CD4-positive, alpha-beta memory T cell (primary cell): ENCODE data around the gene PTPN7. TPM values are rescaled to one million over a fixed set of nuclear protein-coding genes. Genes with fewer than 3 reads are reported as not detected.
"Not testable (repeated sequence)": the region's sequence is repeated elsewhere in the genome, so short reads cannot be mapped to it uniquely, and the experiment has no call there.

Source experiments
- CTCF ChIA-PET: fragments of 350-600 bp; sonication (Branson Sonifier 250); formaldehyde crosslinking; loops from one replicate; lab custom pipeline; 2021; ENCODE audit warnings: inconsistent platforms; ENCODE audit not compliant: partially characterized antibody; lab: Charles Lee
- POLR2A ChIA-PET: fragments of 350-600 bp; sonication (Branson Sonifier 250); formaldehyde crosslinking; loops from one replicate; lab custom pipeline; 2021; ENCODE audit not compliant: partially characterized antibody; lab: Charles Lee
- DNase-seq, 5 donors: peaks; one replicate each; pipeline versions ENCODE4 v3.0.0 to v3.0.0-alpha.2; 2020 to 2022; ENCODE audit warnings: mixed read lengths in 1 of 5
- H3K27ac ChIP-seq: one replicate; pipeline ENCODE4 v1.7.0; 2013; ENCODE audit warnings: low read depth, low read length
- H3K27me3 ChIP-seq: 2 replicates; pipeline ENCODE4 v1.7.0; 2013; ENCODE audit warnings: mild to moderate bottlenecking, low read length, moderate library complexity; ENCODE audit not compliant: insufficient read depth
- H3K36me3 ChIP-seq: 2 replicates; pipeline ENCODE4 v1.7.0; 2013; ENCODE audit warnings: mild to moderate bottlenecking, low read length, moderate library complexity; ENCODE audit not compliant: insufficient read depth
- H3K4me1 ChIP-seq: 2 replicates; pipeline ENCODE4 v1.7.0; 2013; ENCODE audit warnings: mild to moderate bottlenecking, low read length, moderate library complexity; ENCODE audit not compliant: insufficient read depth
- H3K4me3 ChIP-seq, 2 donors: one replicate each; pipeline ENCODE4 v1.7.0; 2013; ENCODE audit warnings: low read length in 2 of 2, mild to moderate bottlenecking in 1 of 2
- H3K9me3 ChIP-seq, 2 donors: one replicate each; pipeline ENCODE4 v1.7.0; 2013; ENCODE audit warnings: low read length in 2 of 2, control low read depth in 1 of 2; ENCODE audit not compliant: control insufficient read depth in 1 of 2
- H3K27ac Mint-ChIP-seq, 7 donors: one replicate each; pipeline ENCODE4 v1.8.0; 2020 to 2021; ENCODE audit warnings: mixed read lengths in 7 of 7, mild to moderate bottlenecking in 6 of 7, inconsistent platforms in 3 of 7, moderate library complexity in 3 of 7
- H3K27me3 Mint-ChIP-seq, 2 donors: one replicate each; pipeline ENCODE4 v1.8.0; 2020 to 2021; ENCODE audit warnings: mixed read lengths in 2 of 2
- H3K36me3 Mint-ChIP-seq, 2 donors: one replicate each; pipeline ENCODE4 v1.8.0; 2020 to 2021; ENCODE audit warnings: mixed read lengths in 2 of 2, inconsistent platforms in 1 of 2, mild to moderate bottlenecking in 1 of 2
- H3K4me1 Mint-ChIP-seq, 4 donors: one replicate each; pipeline ENCODE4 v1.8.0; 2020 to 2021; ENCODE audit warnings: mixed read lengths in 4 of 4, mild to moderate bottlenecking in 1 of 4
- H3K4me3 Mint-ChIP-seq, 8 donors: one replicate each; pipeline ENCODE4 v1.8.0; 2020 to 2021; ENCODE audit warnings: mixed read lengths in 8 of 8, mild to moderate bottlenecking in 7 of 8, moderate library complexity in 6 of 8, inconsistent platforms in 3 of 8
- H3K9me3 Mint-ChIP-seq, 8 donors: one replicate each; pipeline ENCODE4 v1.8.0; 2020 to 2021; ENCODE audit warnings: mixed read lengths in 8 of 8, mild to moderate bottlenecking in 5 of 8, inconsistent platforms in 3 of 8, moderate library complexity in 1 of 8
- intact Hi-C: fragments of 100-400 bp; cut with micrococcal nuclease; formaldehyde crosslinking; loops from one replicate; pipeline ENCODE4 v1.15.1; 2023
- polyA plus RNA-seq, 2 donors: library from polyadenylated mRNA; unstranded; fragments of 300-500 nt; fragmentation: Illumina TruSeq; gene quantifications; one replicate each; pipeline ENCODE4 v1.2.3, GENCODE V29; 2021
- total RNA-seq, 2 experiments: library from RNA; stranded (reverse); gene quantifications; one replicate each; pipeline ENCODE4 v1.2.3, GENCODE V29; 2021

PTPN7 gene
- total and polyA plus RNA-seq, 4 experiments from 2014 or later: 50.5 to 84.1 (median 68.0) TPM

- H3K4me1 Mint-ChIP-seq: peaks cover 23 to 53% (median 33%) of the 10 kb centered on the region in 4 donors
- H3K27me3 ChIP-seq: no peaks in the 10 kb centered on the region
- peak in 2 of 5 donors; percentile 25 to 51 for DNase-seq
- no peaks in the 10 kb centered on the region for H3K9me3 ChIP-seq
- H3K4me3 ChIP-seq: peak overlapping the region; percentile 27 to 94
- H3K36me3 Mint-ChIP-seq: peaks cover 8 to 38% of the 10 kb centered on the region in 2 donors
- CTCF ChIA-PET: interaction anchor here (1.0 to 3.9 kb wide), 7 partner anchors 10 to 45 kb away, joined by 3 to 15 read pairs (median 6); partner anchors contain the start of gene PTPN7
- H3K36me3 ChIP-seq: peaks cover 23% of the 10 kb centered on the region
- peak overlapping the region; percentile 87 to 93 (median 91) for H3K4me3 Mint-ChIP-seq
- H3K4me1 ChIP-seq: peaks cover 41% of the 10 kb centered on the region
- peaks cover 0 to 1% (median 0%) of the 10 kb centered on the region in 8 donors for H3K9me3 Mint-ChIP-seq
- H3K27me3 Mint-ChIP-seq: no peaks in the 10 kb centered on the region
- peak overlapping the region; percentile 86 to 96 (median 93) for H3K27ac Mint-ChIP-seq
- H3K27ac ChIP-seq: peak overlapping the region; percentile 80
- intact Hi-C loops: no loop called here
- POLR2A ChIA-PET: interaction anchor here (0.6 to 9.2 kb wide), 3 partner anchors 14 to 161 kb away, joined by 3 to 164 read pairs (median 10); partner anchors contain the start of gene PTPN7
Observed at GRCh38 chr1:202145068-202145743, 15.2 kb downstream of the PTPN7 start.

GRCh38 chr1:202144402-202145067 is 15.9 kb downstream of the PTPN7 start, which contains the start of gene ARL8A:
Gene ARL8A (minus strand): TSS chr1:202144737. CDS start chr1:202144572, 165 bp downstream.
- H3K27me3 Mint-ChIP-seq: no peaks in the 10 kb centered on the region
- H3K36me3 Mint-ChIP-seq: peaks cover 8 to 35% of the 10 kb centered on the region in 2 donors
- peaks cover 0 to 1% (median 0%) of the 10 kb centered on the region in 8 donors for H3K9me3 Mint-ChIP-seq
- H3K27ac Mint-ChIP-seq: peak within 1 kb of the TSS; percentile 86 to 97 (median 96)
- Histone ChIP-seq H3K4me3 (peak within 1 kb of the TSS; percentile 62 to 94), H3K27me3 (no peaks in the 10 kb centered on the region), H3K27ac (peak within 1 kb of the TSS; percentile 80), H3K9me3 (no peaks in the 10 kb centered on the region), H3K4me1 (peaks cover 41% of the 10 kb centered on the region), H3K36me3 (peaks cover 19% of the 10 kb centered on the region)
- CTCF ChIA-PET: interaction anchor here (0.7 to 3.9 kb wide), 3 partner anchors 11 to 19 kb away, joined by 3 to 15 read pairs (median 3); partner anchors contain the start of gene PTPN7
- H3K4me3 Mint-ChIP-seq: peak within 1 kb of the TSS; percentile 92 to 98 (median 96)
- H3K4me1 Mint-ChIP-seq: peaks cover 23 to 53% (median 35%) of the 10 kb centered on the region in 4 donors
- peak; percentile 61 to 71 (median 66) for DNase-seq
- intact Hi-C loops: loop anchor here (1.0 kb wide), 2 partner anchors 9 to 16 kb away; partner anchors contain the start of gene PTPN7
- POLR2A ChIA-PET: interaction anchor here (0.6 to 9.2 kb wide), 5 partner anchors 9 to 161 kb away, joined by 3 to 164 read pairs (median 7); partner anchors contain the start of gene PTPN7

- Histone ChIP-seq H3K27ac (peak overlapping the region; percentile 80), H3K36me3 (peaks cover 16% of the 10 kb centered on the region), H3K4me1 (peaks cover 41% of the 10 kb centered on the region), H3K9me3 (no peaks in the 10 kb centered on the region), H3K4me3 (peak overlapping the region; percentile 62 to 94), H3K27me3 (no peaks in the 10 kb centered on the region)
- Mint-ChIP-seq H3K4me3 (peak overlapping the region; percentile 91 to 98 (median 96)), H3K9me3 (peaks cover 0 to 1% (median 0%) of the 10 kb centered on the region in 8 donors), H3K4me1 (peaks cover 24 to 56% (median 35%) of the 10 kb centered on the region in 4 donors), H3K27me3 (no peaks in the 10 kb centered on the region), H3K27ac (peak overlapping the region; percentile 79 to 97 (median 96)), H3K36me3 (peaks cover 4 to 30% of the 10 kb centered on the region in 2 donors)
- DNase-seq: peak in 2 of 5 donors; percentile 20 to 44
- intact Hi-C loops: loop anchor here (1.0 kb wide), 2 partner anchors 9 to 16 kb away; partner anchors contain the start of gene PTPN7
- CTCF ChIA-PET: interaction anchor here (0.7 to 3.9 kb wide), 7 partner anchors 9 to 266 kb away, joined by 3 to 15 read pairs (median 4); partner anchors contain the start of gene PTPN7
- POLR2A ChIA-PET: interaction anchor here (0.7 to 9.2 kb wide), 5 partner anchors 9 to 29 kb away, joined by 3 to 164 read pairs (median 7); partner anchors contain the start of gene PTPN7
Observed at GRCh38 chr1:202143768-202144401, 16.5 kb downstream of the PTPN7 start.

- Mint-ChIP-seq H3K4me1 (peaks cover 24 to 62% (median 35%) of the 10 kb centered on the region in 4 donors), H3K27me3 (no peaks in the 10 kb centered on the region), H3K9me3 (peaks cover 0 to 1% (median 0%) of the 10 kb centered on the region in 8 donors), H3K4me3 (peak overlapping the region; percentile 91 to 98 (median 96)), H3K27ac (peak overlapping the region; percentile 79 to 97 (median 96)), H3K36me3 (peaks cover 11 to 32% of the 10 kb centered on the region in 2 donors)
- peaks cover 11% of the 10 kb centered on the region for H3K36me3 ChIP-seq
- DNase-seq: peak in 2 of 5 donors; percentile 27 to 44
- peak overlapping the region; percentile 62 to 94 for H3K4me3 ChIP-seq
- peaks cover 41% of the 10 kb centered on the region for H3K4me1 ChIP-seq
- CTCF ChIA-PET: interaction anchor here (1.2 to 3.9 kb wide), 6 partner anchors 9 to 266 kb away, joined by 3 to 15 read pairs (median 7); partner anchors contain the start of gene PTPN7
- H3K27ac ChIP-seq: peak overlapping the region; percentile 80
- intact Hi-C loops: no loop called here
- POLR2A ChIA-PET: interaction anchor here (0.6 to 9.2 kb wide), 4 partner anchors 10 to 23 kb away, joined by 3 to 164 read pairs (median 6); partner anchors contain the start of gene PTPN7
- H3K27me3 ChIP-seq: no peaks in the 10 kb centered on the region
- no peaks in the 10 kb centered on the region for H3K9me3 ChIP-seq
Observed at GRCh38 chr1:202143011-202143767, 17.2 kb downstream of the PTPN7 start.

GRCh38 chr1:202141468-202141867 is 18.9 kb downstream of the PTPN7 start:
- H3K27me3 Mint-ChIP-seq, H3K9me3 ChIP-seq, H3K27ac ChIP-seq, H3K36me3 ChIP-seq, H3K27me3 ChIP-seq, H3K9me3 Mint-ChIP-seq, intact Hi-C loops, H3K4me3 ChIP-seq, DNase-seq: not testable (repeated sequence)
- H3K36me3 Mint-ChIP-seq: peaks cover 8 to 29% of the 10 kb centered on the region in 2 donors
- H3K27ac Mint-ChIP-seq: peak overlapping the region in 3 of 7 donors; percentile 53 to 79 (median 79)
- POLR2A ChIA-PET: interaction anchor here (9.2 kb wide), 1 partner anchor 17 kb away, joined by 164 read pairs; the partner anchor contains the start of gene PTPN7
- H3K4me1 ChIP-seq: peaks cover 41% of the 10 kb centered on the region
- peak overlapping the region in 4 of 8 donors; percentile 8 to 31 (median 14) for H3K4me3 Mint-ChIP-seq
- peaks cover 21 to 64% (median 34%) of the 10 kb centered on the region in 4 donors for H3K4me1 Mint-ChIP-seq
- CTCF ChIA-PET: interaction anchor here (1.0 to 3.9 kb wide), 2 partner anchors 13 to 22 kb away, joined by 3 to 15 read pairs; no protein-coding TSS in a partner anchor

GRCh38 chr1:202140833-202141232 is 19.6 kb downstream of the PTPN7 start:
- Mint-ChIP-seq H3K9me3 (peaks cover 0 to 1% (median 0%) of the 10 kb centered on the region in 8 donors), H3K4me1 (peaks cover 21 to 57% (median 34%) of the 10 kb centered on the region in 4 donors), H3K4me3 (no peak overlapping the region), H3K36me3 (peaks cover 8 to 30% of the 10 kb centered on the region in 2 donors), H3K27ac (peak overlapping the region in 4 of 7 donors; percentile 23 to 79 (median 58)), H3K27me3 (no peaks in the 10 kb centered on the region)
- POLR2A ChIA-PET: no interaction called here
- Histone ChIP-seq H3K36me3 (peaks cover 4% of the 10 kb centered on the region), H3K4me1 (peaks cover 41% of the 10 kb centered on the region), H3K27me3 (no peaks in the 10 kb centered on the region), H3K9me3 (no peaks in the 10 kb centered on the region), H3K4me3 (no peak overlapping the region), H3K27ac (no peak overlapping the region)
- DNase-seq: no peak
- CTCF ChIA-PET: no interaction called here
- intact Hi-C loops: no loop called here
